GM12878 (cell line): Measurements from ENCODE around the gene ZMYND19. TPM values are rescaled to one million over a fixed set of nuclear protein-coding genes. Genes with fewer than 3 reads are reported as not detected.

Experiments
- ATAC-seq: fragments of 200-7000 bp; cut with Tn5 transposase; 3 replicates; pipeline ENCODE4 v1.9.1; 2020; ENCODE audit warnings: mild to moderate bottlenecking, moderate library complexity
- BruUV-seq: library from RNA; stranded (reverse); fragments of 400-500 nt; replicated peaks from 2 replicates; lab custom pipeline; 2021; lab: Mats Ljungman, UMichigan
- CTCF ChIA-PET: fragments of 300-600 bp; sonication (Branson Sonifier 250); formaldehyde crosslinking; extraction: SDS; loops from one replicate; lab custom pipeline; 2021; ENCODE audit warnings: inconsistent platforms; lab: Yijun Ruan, JAX
- POLR2A ChIA-PET: fragments of 350-600 bp; formaldehyde crosslinking; extraction: SDS; loops from one replicate; lab custom pipeline; 2021; ENCODE audit warnings: inconsistent platforms; lab: Charles Lee
- RAD21 ChIA-PET: fragments of 300-600 bp; sonication (Branson Sonifier 250); formaldehyde crosslinking; loops from one replicate; lab custom pipeline; 2023; ENCODE audit warnings: antibody characterized with exemption; ENCODE audit not compliant: unreplicated experiment; lab: Charles Lee
- SMC1A ChIA-PET: fragments of 300-600 bp; sonication (Branson Sonifier 250); formaldehyde crosslinking; loops from one replicate; lab custom pipeline; 2023; ENCODE audit not compliant: unreplicated experiment, uncharacterized antibody; lab: Charles Lee
- DNase-seq: peaks from one replicate; pipeline ENCODE4 v3.0.0-alpha.2; 2011; ENCODE audit warnings: low read depth, low spot score
- FAIRE-seq: peaks from 3 replicates; lab custom pipeline; 2011; peaks lifted over from hg19 to GRCh38; lab: Jason Lieb, UNC
- H2AFZ ChIP-seq: 2 replicates; pipeline ENCODE4 v1.6.0; 2011; ENCODE audit warnings: low read depth, low read length, control low read depth; ENCODE audit not compliant: control insufficient read depth
- H3K27ac ChIP-seq: 2 replicates; pipeline ENCODE4 v1.5.1; 2011; ENCODE audit warnings: control low read depth; ENCODE audit not compliant: control insufficient read depth, insufficient read depth
- H3K27me3 ChIP-seq, 2 experiments: replicated peaks in 1 of 2; 2 replicates each; pipeline versions ENCODE4 v1.6.0 to v1.6.1; 2011; ENCODE audit warnings: low read length in 1 of 2; ENCODE audit not compliant: control insufficient read depth in 2 of 2, insufficient read depth in 2 of 2
- H3K36me3 ChIP-seq, 2 experiments: 2 replicates each; pipeline ENCODE4 v1.5.1; 2011; ENCODE audit warnings: low read length in 1 of 2; ENCODE audit not compliant: control insufficient read depth in 2 of 2, insufficient read depth in 2 of 2
- H3K4me1 ChIP-seq: 2 replicates; pipeline ENCODE4 v1.6.1; 2011; ENCODE audit warnings: mild to moderate bottlenecking, low read length, moderate library complexity, mixed read lengths; ENCODE audit not compliant: control insufficient read depth, insufficient read depth
- H3K4me2 ChIP-seq: 2 replicates; pipeline ENCODE4 v1.6.0; 2011; ENCODE audit warnings: control low read depth; ENCODE audit not compliant: control insufficient read depth, insufficient read depth
- H3K4me3 ChIP-seq: fragments of 200-600 bp; sonication (generic); 2 replicates; pipeline ENCODE4 v1.5.1; 2016
- H3K79me2 ChIP-seq: 2 replicates; pipeline ENCODE4 v1.6.0; 2011; ENCODE audit warnings: low read length; ENCODE audit not compliant: control insufficient read depth, insufficient read depth
- H3K9ac ChIP-seq: 2 replicates; pipeline ENCODE4 v1.8.0; 2011; ENCODE audit warnings: low read length, control low read depth, mixed read lengths; ENCODE audit not compliant: control insufficient read depth, insufficient read depth
- H3K9me3 ChIP-seq: replicated peaks from 3 replicates; pipeline ENCODE4 v1.5.1; 2011; ENCODE audit warnings: mild to moderate bottlenecking, low read length; ENCODE audit not compliant: control insufficient read depth, insufficient read depth
- H4K20me1 ChIP-seq: 2 replicates; pipeline ENCODE4 v1.6.0; 2011; ENCODE audit not compliant: control insufficient read depth, insufficient read depth
- BCL11A ChIP-seq: IDR thresholded peaks from 2 replicates; pipeline ENCODE4 v1.6.1; 2011; ENCODE audit warnings: low read depth, low read length
- FOXM1 ChIP-seq: IDR thresholded peaks from 2 replicates; pipeline ENCODE4 v1.6.1; 2012; ENCODE audit warnings: low read depth, mild to moderate bottlenecking, inconsistent platforms, low read length, moderate library complexity
- IKZF2 ChIP-seq, 2 experiments: fragments of 450-650 bp; IDR thresholded peaks; 2 replicates each; pipeline ENCODE4 v1.6.1; 2017; ENCODE audit warnings: mild to moderate bottlenecking in 2 of 2, moderate library complexity in 2 of 2
- KDM1A ChIP-seq: fragments of 200-600 bp; sonication (generic); IDR thresholded peaks from 2 replicates; pipeline ENCODE4 v1.6.1; 2016; ENCODE audit warnings: borderline replicate concordance
- NKRF ChIP-seq: fragments of 450-650 bp; conservative IDR thresholded peaks from 2 replicates; pipeline ENCODE4 v1.6.1; 2017; ENCODE audit warnings: mild to moderate bottlenecking, moderate library complexity
- NRF1 ChIP-seq: conservative IDR thresholded peaks from 2 replicates; pipeline ENCODE4 v1.6.1; 2011; ENCODE audit warnings: mild to moderate bottlenecking, low read depth, low read length, improper control_type of control experiment
- PKNOX1 ChIP-seq: fragments of 450-650 bp; IDR thresholded peaks from 2 replicates; pipeline ENCODE4 v1.6.1; 2016; ENCODE audit warnings: mild to moderate bottlenecking
- SKIL ChIP-seq: fragments of 450-650 bp; IDR thresholded peaks from 2 replicates; pipeline ENCODE4 v1.6.1; 2017; ENCODE audit warnings: mild to moderate bottlenecking, low read depth, inconsistent platforms; ENCODE audit not compliant: poor library complexity, severe bottlenecking
- SMAD1 ChIP-seq: fragments of 450-650 bp; IDR thresholded peaks from 2 replicates; pipeline ENCODE4 v1.6.1; 2018; ENCODE audit warnings: mild to moderate bottlenecking, low read depth; ENCODE audit not compliant: partially characterized antibody
- SUPT20H ChIP-seq: IDR thresholded peaks from 2 replicates; pipeline ENCODE4 v1.6.1; 2011; ENCODE audit warnings: low read depth, mild to moderate bottlenecking, low read length, moderate library complexity, borderline replicate concordance; ENCODE audit not compliant: control insufficient read depth
- WGBS: methylation state at CpG from one replicate; pipeline ENCODE4 v1.1.6; 2016; ENCODE audit warnings: low lambda C conversion rate; ENCODE audit not compliant: insufficient replicate concordance, insufficient coverage; ENCODE audit errors: missing lambda C conversion rate; 5-methylcytosine and 5-hydroxymethylcytosine counted together
- in situ Hi-C: fragments of 300-500 bp; cut with MboI; formaldehyde crosslinking; loops from 9 replicates; pipeline ENCODE4 v1.14.3; 2018; ENCODE audit warnings: mixed read lengths
- intact Hi-C: fragments of 100-400 bp; cut with micrococcal nuclease; formaldehyde crosslinking; loops from one replicate; pipeline ENCODE4 v1.14.2; 2022; ENCODE audit not compliant: unreplicated experiment
- polyA plus RNA-seq, 11 experiments: library from polyadenylated mRNA; depleted of rRNA in 4 of 11; unstranded in 6 of 11; stranded (reverse) in 5 of 11; fragments of >200 nt; fragmentation: Nextera tagmentation in 4 of 11; fragmentation: Illumina TruSeq in 1 of 11; extraction: Ambion mirVana in 4 of 11; extraction: Trizol in 1 of 11; gene quantifications; 1 replicate in 1 of 11; 2 replicates in 10 of 11; pipeline versions ENCODE4 v1.2.1 to v1.2.3, GENCODE V29; 2011 to 2016; ENCODE audit warnings: inconsistent platforms in 2 of 11, missing spikeins in 2 of 11, low read depth in 1 of 11
- total RNA-seq, 4 experiments: library from RNA; depleted of rRNA in 3 of 4; stranded (reverse); fragments of >200 nt in 3 of 4; fragmentation: Illumina TruSeq in 1 of 4; extraction: Trizol in 1 of 4; gene quantifications; 2 replicates each; pipeline versions ENCODE4 v1.2.1 to v1.2.3, GENCODE V29; 2013 to 2021

Gene ZMYND19
- total and polyA plus RNA-seq, 10 of the 15 experiments (the other 5 are each of a cell fraction or from before 2014, with no cell fraction given), result 0.84 to 54.8 (median 20.1) TPM

GRCh38 chr9:137632230-137633161, 42.2 kb upstream of the ZMYND19 start (continued):
- TF ChIP-seq FOXM1 (no peak), NRF1 (no peak), SMAD1 (no peak), SKIL (no peak), BCL11A (no peak), SUPT20H (no peak), KDM1A (no peak)

GRCh38 chr9:137631345-137632229, 41.3 kb upstream of the ZMYND19 start:
- H3K4me1 ChIP-seq, result peaks cover 33% of the 10 kb centered on the region
- CTCF ChIA-PET, result no interaction called here
- in situ Hi-C loops, result no loop called here
- TF ChIP-seq PKNOX1, result no peak
- no peak for TF ChIP-seq IKZF2 (IDR thresholded peaks at IDR 0.05)
- no peak for TF ChIP-seq NKRF

More at GRCh38 chr9:137631345-137632229, 41.3 kb upstream of the ZMYND19 start:
- DNase-seq (no peak), FAIRE-seq (no peak), ATAC-seq (no peak)
- POLR2A ChIA-PET, result no interaction called here
- BruUV-seq, result no TSS peak
- Histone ChIP-seq H3K4me3 (no peak overlapping the region), H3K9ac (no peak overlapping the region), H3K4me2 (0 out of 2 replicates have a peak overlapping the region, but pooled peaks have one; percentile 1), H2AFZ (no peak overlapping the region), H3K27ac (no peak overlapping the region), H4K20me1 (no peaks in the 10 kb centered on the region), H3K36me3 (no peaks in the 10 kb centered on the region; a peak in 2 of 4 replicates), H3K79me2 (peaks cover 79% of the 10 kb centered on the region), H3K27me3 (no peaks in the 10 kb centered on the region), H3K9me3 (no peaks in the 10 kb centered on the region)
- SMC1A ChIA-PET, result no interaction called here
- RAD21 ChIA-PET, result no interaction called here
- WGBS, result 87% methylated on average over 16 of the region's 16 CpGs
- intact Hi-C loops, result no loop called here
